GM12878 (cell line): ENCODE measurements around the gene CDK2. TPM values are rescaled to one million over a fixed set of nuclear protein-coding genes. Genes with fewer than 3 reads are reported as not detected.
A peak's percentile ranks its signal among the peaks of the same experiment; 100 is the strongest.

Source experiments
- CEBPZ ChIP-seq: fragments of 150-350 bp; IDR thresholded peaks from 2 replicates; pipeline ENCODE4 v1.6.1; 2016; ENCODE audit warnings: low read depth, low read length
- CHD1 ChIP-seq: IDR thresholded peaks from 2 replicates; pipeline ENCODE4 v1.6.1; 2012; ENCODE audit warnings: low read depth, low read length, improper control_type of control experiment
- DPF2 ChIP-seq: fragments of 450-650 bp; IDR thresholded peaks from 2 replicates; pipeline ENCODE4 v1.6.1; 2017; ENCODE audit warnings: mild to moderate bottlenecking
- E4F1 ChIP-seq: fragments of 450-650 bp; IDR thresholded peaks from 2 replicates; pipeline ENCODE4 v1.6.1; 2018; ENCODE audit warnings: borderline replicate concordance, mild to moderate bottlenecking; ENCODE audit not compliant: partially characterized antibody
- EED ChIP-seq: sonication (generic); IDR thresholded peaks from 2 replicates; pipeline ENCODE4 v1.6.1; 2016; ENCODE audit warnings: antibody characterized with exemption, low read depth
- HDGF ChIP-seq: fragments of 450-650 bp; IDR thresholded peaks from 2 replicates; pipeline ENCODE4 v1.6.1; 2016; ENCODE audit warnings: antibody characterized with exemption
- IKZF2 ChIP-seq, 2 experiments: fragments of 450-650 bp; IDR thresholded peaks; 2 replicates each; pipeline ENCODE4 v1.6.1; 2017; ENCODE audit warnings: mild to moderate bottlenecking in 2 of 2, moderate library complexity in 2 of 2
- KAT2A ChIP-seq: conservative IDR thresholded peaks from 2 replicates; pipeline ENCODE4 v1.6.1; 2011; ENCODE audit warnings: low read depth, low read length; ENCODE audit not compliant: control insufficient read depth
- NFYA ChIP-seq: IDR thresholded peaks from 2 replicates; pipeline ENCODE4 v1.6.1; 2011; ENCODE audit warnings: low read depth, mild to moderate bottlenecking, low read length, improper control_type of control experiment, borderline replicate concordance
- NR2C2 ChIP-seq: IDR thresholded peaks from 2 replicates; pipeline ENCODE4 v1.6.1; 2011; ENCODE audit warnings: borderline replicate concordance, low read depth; ENCODE audit not compliant: control insufficient read depth, insufficient read length
- PRDM15 ChIP-seq: fragments of 450-650 bp; formaldehyde crosslinking; IDR thresholded peaks from 2 replicates; pipeline ENCODE4 v1.4.0; 2020; ENCODE audit warnings: mild to moderate bottlenecking, moderate library complexity
- RELB ChIP-seq: fragments of 450-650 bp; IDR thresholded peaks from 2 replicates; pipeline ENCODE4 v1.6.1; 2017; ENCODE audit warnings: low read depth, mild to moderate bottlenecking, moderate library complexity
- SKIL ChIP-seq: fragments of 450-650 bp; IDR thresholded peaks from 2 replicates; pipeline ENCODE4 v1.6.1; 2017; ENCODE audit warnings: mild to moderate bottlenecking, low read depth, inconsistent platforms; ENCODE audit not compliant: poor library complexity, severe bottlenecking
- ZBED1 ChIP-seq: IDR thresholded peaks from 2 replicates; pipeline ENCODE4 v1.6.1; 2016; ENCODE audit warnings: borderline replicate concordance
- ZNF207 ChIP-seq: fragments of 450-650 bp; IDR thresholded peaks from 2 replicates; pipeline ENCODE4 v1.6.1; 2014; ENCODE audit warnings: antibody characterized with exemption, mild to moderate bottlenecking, borderline replicate concordance
- polyA plus RNA-seq, 11 experiments: library from polyadenylated mRNA; depleted of rRNA in 4 of 11; unstranded in 6 of 11; stranded (reverse) in 5 of 11; fragments of >200 nt; fragmentation: Nextera tagmentation in 4 of 11; fragmentation: Illumina TruSeq in 1 of 11; extraction: Ambion mirVana in 4 of 11; extraction: Trizol in 1 of 11; gene quantifications; 1 replicate in 1 of 11; 2 replicates in 10 of 11; pipeline versions ENCODE4 v1.2.1 to v1.2.3, GENCODE V29; 2011 to 2016; ENCODE audit warnings: inconsistent platforms in 2 of 11, missing spikeins in 2 of 11, low read depth in 1 of 11
- total RNA-seq, 4 experiments: library from RNA; depleted of rRNA in 3 of 4; stranded (reverse); fragments of >200 nt in 3 of 4; fragmentation: Illumina TruSeq in 1 of 4; extraction: Trizol in 1 of 4; gene quantifications; 2 replicates each; pipeline versions ENCODE4 v1.2.1 to v1.2.3, GENCODE V29; 2013 to 2021

Gene CDK2
- total and polyA plus RNA-seq, 10 of the 15 experiments (the other 5 are each of a cell fraction or from before 2014, with no cell fraction given) = 13.1 to 138 (median 82.2) TPM

- TF ChIP-seq PRDM15 (no peak), CHD1 (no peak), IKZF2 (IDR thresholded peaks at IDR 0.05) (peak in 1 of 2 experiments; percentile 54; a peak in 1 of 4 replicates), RELB (no peak), ZBED1 (0 out of 2 replicates have a peak, but pooled peaks have one; percentile 16), KAT2A (no peak), DPF2 (peak; percentile 100), E4F1 (peak; percentile 95), HDGF (peak; percentile 95; the same call in 1 of the 2 replicates), CEBPZ (peak; percentile 100), NFYA (peak; percentile 94), ZNF207 (no peak), SKIL (peak; percentile 100), NR2C2 (no peak), EED (no peak)
Measured at GRCh38 chr12:55973599-55974307, 7.1 kb downstream of the CDK2 start, which contains the start of gene RAB5B (continued).
